ENCODE data around the gene FGFR2.

The FGFR2 gene

GRCh38 chr10:121428867-121429266 lies 169.4 kb downstream of the FGFR2 start:
- TF ChIP-seq CTCF (IDR thresholded peaks at IDR 0.05; ENCODE audit: low read depth, low read length, missing control alignments), result no peak
- no peak overlapping the region for H3K4me3 ChIP-seq (ENCODE audit: low read depth, low read length)
- no peak overlapping the region for H3K27ac ChIP-seq
- H3K36me3 ChIP-seq (replicated peaks), result no peaks in the 10 kb centered on the region
- no peak for DNase-seq
- H3K27me3 ChIP-seq (replicated peaks), result no peaks in the 10 kb centered on the region
- in situ Hi-C loops (cut with HindIII; ENCODE audit: low pct_ligation_motif_present, low sequenced_read_pairs), result no loop called here
